Hematopoietic multipotent progenitor cell treated with erythropoietin and hydrocortisone succinate and interleukin-3 and kit ligand, for 15 days (in vitro differentiated cells): ENCODE data around the gene LUZP1.

Experiments
- DNase-seq: peaks from one replicate; pipeline ENCODE4 v3.0.0-alpha.2; 2015; ENCODE audit warnings: low spot score

The LUZP1 gene

DNA sequence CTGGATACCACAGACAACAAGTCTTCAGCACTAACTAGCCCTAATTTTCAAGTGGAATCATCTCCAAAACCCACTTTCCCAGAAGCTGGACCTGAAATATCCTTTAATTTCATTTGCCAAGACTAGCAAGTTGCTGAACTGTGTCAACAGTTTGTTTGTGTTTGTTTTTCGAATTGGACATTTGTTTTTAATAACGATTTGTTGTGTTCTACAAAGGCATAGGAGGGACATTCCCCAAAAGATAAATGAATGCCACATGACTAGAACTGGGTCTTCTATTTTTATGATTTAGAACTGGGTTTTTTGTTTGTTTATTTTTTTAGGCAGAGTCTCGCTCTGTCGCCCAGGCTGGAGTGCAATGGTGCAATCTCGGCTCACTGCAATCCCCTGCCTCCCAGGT lies 17.9 kb downstream of the LUZP1 start:
- DNase-seq: no peak

DNA sequence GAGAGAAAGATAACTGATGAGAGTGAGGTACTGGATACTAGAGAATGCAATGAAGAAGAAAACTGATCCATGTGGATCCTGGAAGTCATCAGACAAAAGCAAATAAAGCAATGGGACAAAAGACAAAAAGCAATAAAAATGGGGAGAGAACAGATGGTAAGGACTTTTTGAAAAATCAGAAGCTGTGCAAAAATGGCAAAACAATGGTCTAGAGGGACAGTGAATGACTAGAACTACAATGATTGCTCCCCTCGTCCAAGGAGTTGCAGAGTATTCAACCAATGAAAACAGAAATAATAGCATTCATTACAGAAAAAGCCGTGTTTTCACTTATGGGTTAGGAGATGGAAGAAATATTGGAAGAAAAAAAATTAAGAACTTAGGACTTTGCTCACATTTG lies 18.5 kb downstream of the LUZP1 start:
- DNase-seq: no peak

DNA sequence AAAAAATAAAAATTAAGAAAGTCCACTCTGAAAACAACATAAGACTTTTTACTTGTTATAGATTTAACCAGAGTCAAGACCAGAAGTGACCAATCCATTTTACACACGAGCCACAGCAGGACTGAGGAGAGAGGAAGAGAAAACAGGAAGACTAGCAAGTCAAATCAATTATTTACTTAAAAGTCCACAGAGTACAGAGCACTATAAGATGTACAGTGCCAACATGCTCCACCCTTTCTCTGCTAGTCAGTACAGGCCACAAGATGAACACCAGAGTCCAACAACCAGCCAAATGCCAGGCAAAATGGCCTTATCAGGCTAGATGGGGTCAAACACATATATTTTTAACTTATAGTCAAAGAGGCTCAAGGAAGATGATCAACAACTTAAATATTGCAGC lies 19.5 kb downstream of the LUZP1 start:
- no peak for DNase-seq

DNA sequence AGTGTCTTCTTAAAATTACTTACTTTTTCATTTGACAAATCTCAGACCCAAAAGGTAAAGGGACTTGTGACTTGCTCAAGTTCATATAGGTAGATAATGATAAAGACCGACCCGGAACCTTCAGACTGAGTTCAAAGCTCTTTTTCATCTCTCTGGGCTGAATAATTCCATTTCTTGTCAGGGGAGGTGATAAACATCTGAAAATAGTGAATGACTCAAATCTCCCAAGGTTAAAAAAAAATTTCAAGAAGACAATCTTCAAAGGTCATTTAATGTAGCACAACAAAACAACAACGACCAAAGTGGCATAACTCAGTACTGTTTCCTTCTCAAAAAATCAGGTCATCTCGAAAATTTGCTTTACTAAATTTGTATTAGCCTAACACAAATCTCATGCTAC lies 20.6 kb downstream of the LUZP1 start:
- no peak for DNase-seq

DNA sequence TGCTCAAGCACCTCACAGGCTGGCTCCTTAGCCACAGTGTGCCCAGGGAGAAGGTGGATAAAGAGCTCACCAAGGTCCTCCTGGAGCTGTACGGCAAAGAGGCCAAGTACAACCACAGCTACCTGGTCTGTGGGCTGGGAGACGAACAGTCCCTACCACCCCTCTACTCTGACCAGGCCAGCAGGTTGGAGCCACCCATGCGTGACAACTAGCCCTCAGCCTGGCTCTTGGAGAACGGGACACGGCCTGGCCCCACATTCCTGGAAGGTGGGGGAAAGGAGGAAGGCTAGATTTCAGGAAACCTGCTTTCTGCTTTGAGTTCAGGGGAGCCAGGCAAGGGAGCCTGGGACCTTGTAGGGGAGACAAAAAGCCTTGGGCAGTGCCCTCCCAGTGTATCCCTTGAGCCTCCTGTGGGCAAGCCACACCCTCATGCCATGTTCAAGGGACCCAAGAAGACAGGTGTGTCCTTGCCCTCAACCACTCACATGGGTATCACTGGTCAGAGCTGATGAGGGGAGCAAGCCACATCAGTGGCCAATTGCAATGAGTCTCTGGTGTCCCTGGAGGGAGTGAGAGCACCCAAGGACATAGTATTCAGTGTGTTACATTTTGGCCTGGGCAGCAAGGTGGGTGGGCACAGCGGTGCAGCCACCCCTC lies 27.6 kb downstream of the LUZP1 start:
- no peak for DNase-seq

DNA sequence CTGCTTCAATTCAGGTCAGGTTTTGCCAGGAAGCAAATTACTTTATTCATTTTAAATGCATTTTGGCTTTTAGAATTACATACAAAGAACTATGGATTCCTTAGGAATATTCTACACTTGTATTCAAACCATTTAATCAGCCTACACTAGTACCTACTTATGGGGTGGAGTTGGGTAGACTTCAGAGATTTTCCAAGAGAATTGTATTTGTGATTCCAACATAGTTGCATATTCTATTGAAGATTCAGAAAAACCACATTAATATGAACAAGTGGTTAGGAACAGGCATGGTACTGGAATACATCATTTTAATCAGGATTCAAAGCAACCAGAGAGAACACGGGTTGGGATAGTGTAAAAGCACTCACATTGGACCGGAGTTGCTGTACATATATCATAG lies 33.4 kb downstream of the LUZP1 start:
- DNase-seq: no peak

DNA sequence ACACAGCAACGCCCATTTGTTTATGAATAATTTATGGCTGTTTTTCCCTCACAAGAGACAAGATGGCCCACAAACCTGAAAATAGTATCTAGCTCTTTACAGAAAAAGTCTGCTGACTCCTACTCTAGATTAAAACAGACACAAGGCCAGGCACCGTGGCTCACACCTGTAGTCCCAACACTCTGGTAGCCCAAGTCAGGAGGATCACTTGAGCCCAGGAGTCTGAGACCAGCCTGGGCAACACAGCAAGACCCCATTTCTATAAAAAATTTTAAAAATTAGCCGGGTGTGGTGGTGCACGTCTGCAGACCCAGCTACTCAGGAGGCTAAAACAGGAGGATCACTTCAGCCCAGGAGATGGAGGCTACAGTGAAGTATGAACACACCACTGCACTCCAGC lies 34.6 kb downstream of the LUZP1 start:
- no peak for DNase-seq

DNA sequence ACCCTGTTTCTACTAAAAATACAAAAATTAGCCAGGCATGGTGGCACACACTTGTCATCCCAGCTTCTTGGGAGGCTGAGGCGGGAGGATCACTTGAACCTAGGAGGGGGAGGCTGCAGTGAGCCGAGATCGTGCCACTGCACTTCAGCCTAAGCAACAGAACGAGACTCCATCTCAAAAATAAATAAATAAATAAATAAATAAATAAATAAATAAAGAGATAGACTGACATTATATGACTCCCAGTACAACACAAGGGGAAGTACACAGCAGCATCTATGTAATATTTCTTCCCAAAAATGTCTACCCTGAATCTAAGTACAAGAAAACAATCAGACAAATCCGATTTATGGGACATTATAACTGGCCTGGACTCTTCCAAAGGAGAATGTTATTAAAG lies 35.1 kb downstream of the LUZP1 start:
- DNase-seq: no peak

DNA sequence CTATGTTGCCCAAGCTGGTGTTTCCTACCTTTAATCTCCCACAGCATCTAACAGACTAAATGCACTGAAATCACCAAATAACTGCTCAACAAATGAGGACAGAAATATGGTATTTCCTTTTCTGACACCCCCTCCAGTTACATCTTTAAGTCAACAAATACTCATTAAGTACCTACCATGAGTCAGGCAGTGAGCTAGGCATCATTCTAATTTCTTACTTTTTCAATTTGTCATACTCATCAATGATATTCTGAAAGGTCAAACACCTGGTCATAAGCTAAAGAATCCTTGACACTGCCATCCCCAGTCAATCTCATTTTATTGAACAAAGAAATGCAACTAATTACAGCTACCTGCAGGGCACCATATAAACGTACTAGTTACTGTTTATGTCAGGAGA lies 36.6 kb downstream of the LUZP1 start:
- no peak for DNase-seq

DNA sequence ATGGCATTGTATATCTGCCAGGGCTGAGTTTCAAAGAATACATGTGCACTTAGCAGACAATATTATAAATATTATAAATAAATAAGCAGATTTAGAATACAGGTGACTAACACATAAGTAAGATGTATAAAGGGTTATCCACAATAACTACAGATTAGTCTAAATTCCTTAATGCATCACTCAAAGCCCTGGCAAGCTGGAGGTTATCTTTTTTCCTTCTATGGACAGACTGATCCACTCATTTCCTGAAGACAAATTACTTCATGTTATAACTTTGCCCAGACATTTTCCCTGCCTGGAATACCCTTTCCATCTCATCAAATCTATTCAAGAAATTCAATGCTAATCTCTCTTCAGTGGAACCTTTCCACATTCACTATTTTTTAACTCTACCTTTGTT lies 38.8 kb downstream of the LUZP1 start:
- no peak for DNase-seq

DNA sequence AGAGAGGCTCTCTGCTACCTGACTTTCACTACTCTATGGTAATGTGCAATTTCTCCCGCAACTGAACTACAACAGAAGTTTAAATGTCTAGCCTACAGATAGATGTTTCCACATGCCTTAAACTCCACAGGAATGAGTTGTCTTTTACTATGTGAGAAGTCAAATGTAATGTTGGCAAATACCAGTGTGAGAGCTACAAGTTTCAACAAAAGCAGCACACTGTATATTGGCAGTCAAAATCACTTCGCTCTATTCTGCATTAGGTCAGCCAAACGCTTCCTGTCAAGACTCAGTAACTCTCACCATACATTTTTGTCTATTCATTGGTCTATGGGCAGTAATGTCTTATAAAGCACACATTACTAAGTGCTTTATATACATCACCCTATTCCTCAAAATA lies 41.9 kb downstream of the LUZP1 start:
- no peak for DNase-seq

DNA sequence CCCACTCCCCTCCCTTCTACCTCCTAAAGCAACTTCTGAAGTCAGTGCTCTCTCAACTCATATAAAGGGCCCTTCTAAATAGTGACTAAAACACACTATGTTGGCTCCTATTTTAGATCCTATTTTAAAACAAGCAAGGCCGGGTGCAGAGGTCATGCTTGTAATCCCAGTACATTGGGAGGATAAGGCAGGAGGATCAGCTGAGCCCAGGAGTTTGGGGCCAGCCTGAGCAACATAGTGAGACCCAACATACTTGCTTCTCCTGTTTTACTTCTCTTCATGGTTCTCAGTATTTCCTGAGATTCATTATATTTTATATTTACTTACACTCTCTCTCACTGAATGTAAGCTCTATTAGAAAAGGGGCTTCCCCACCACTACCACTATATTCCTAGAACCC lies 42.5 kb downstream of the LUZP1 start:
- DNase-seq: no peak

DNA sequence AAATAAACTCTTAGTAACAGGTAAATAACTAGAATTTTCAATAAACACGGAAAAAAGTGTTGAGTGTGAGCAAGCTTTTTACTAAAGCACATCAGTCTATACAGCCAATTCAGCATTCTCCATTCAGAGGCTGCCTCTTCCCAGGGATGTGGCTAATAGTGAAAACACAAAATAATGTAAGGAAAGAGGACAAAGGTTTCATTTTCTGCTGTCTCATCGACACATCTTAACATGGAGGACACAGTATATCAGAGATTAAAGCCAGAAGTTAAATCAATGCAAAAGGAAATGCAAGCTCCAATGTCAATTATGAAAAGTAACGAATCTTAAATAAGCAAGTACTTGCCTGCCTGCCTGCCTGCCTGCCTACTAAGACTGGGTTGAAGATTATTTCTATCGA lies 43.2 kb downstream of the LUZP1 start:
- DNase-seq: no peak

DNA sequence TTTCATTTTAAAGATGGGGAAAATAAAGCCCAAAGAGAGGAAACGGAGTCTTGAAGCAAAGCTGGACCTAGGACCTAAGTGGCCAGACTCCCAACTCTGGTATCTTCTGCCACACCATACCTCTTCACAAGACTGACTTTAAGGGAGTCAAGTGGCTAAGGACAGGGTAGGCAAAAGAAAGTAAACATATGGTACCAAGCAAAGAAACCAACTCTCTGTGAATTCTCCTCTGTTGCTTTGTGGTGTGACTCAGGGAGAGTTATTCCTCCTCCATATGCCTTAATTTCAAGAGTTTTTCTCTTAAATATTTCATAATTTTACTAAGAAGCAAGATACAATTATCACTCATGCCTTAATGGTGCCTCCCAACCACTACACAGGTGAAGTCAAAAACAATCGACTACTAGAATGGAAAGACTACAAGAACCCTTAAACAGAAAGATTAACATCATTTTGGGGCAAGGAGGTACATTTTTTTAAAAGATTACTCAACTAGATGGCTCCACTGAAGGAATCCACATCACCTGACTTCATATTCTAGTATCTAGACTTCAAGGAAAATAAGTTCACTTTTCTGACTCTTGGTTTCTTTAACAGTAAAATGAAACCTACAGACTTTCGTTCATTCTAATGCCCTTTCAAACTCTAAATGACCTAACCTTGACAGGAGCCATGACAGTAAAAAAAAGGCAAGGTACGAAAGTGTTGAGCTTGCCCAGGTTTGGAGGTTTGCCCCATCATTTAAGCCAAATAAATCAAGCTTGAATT lies 44.2 kb downstream of the LUZP1 start:
- no peak for DNase-seq

DNA sequence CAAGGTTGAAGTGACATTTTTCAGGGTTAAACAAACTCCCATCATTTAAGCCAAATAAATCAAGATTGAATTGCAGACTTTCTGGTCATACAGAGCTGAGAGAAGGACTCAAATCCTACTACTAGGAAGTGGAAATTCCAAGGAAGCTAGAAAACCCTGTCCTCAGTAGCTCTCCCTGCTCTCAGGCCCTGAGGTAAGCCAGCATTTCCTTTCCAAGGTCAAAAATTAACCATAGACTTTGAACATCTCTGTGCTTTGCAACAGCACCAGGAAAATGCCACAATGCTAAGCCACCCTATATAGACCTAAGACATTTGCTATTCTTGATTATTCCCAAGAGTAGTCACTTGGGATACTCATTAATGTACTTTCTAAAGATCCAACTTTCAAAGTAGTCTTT lies 45.1 kb downstream of the LUZP1 start:
- DNase-seq: no peak

DNA sequence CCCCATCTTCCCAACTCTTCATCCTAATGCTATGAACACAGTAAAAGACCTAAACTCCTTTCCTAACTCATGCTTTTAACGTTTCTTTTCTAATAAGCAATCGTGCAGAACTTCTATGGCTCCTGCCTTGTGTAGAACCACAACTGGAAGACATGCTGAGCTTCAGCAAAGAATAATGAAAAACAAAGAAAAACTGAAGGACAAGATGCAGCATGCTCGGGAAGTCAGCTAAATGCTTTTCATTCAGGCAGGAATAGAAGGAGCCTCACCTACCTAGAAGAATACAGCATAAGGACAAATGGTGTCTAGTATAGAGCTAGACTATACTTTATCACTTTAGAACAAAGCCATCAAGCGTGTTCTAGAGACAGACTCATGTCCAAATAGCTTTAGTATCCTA lies 45.9 kb downstream of the LUZP1 start:
- DNase-seq: no peak

DNA sequence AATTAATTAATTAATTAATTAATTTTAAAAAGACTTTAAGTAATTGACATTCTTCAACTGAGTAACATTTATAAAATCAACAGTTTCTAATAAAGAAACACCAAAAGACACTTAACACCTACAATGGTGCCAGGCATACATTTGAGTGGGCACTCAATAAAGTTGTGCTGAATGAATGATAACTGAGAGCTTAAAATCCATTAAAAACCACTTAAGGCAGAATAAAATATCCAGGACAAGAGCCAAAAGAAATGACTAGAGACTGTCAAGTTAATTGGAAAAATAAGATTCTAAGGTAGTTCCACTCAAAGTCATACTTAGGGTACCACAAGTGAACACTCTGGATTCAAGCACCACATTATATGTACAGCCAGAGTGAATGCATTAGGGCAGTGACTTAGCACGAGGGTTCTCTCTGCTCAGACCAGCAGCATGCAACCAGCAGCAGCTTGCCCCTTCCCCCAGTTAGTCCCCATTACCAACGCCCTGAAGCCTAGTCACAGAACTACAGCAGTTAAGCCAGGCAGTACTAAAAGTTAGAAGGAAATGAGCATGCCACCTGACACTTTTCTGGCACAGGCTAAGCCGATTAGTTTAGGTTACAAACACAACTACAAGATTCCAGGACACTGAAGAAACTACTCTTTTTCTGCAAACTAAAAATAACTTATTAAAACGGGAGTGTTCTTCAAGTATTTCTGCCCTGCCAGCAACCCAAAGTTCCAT lies 46.5 kb downstream of the LUZP1 start:
- DNase-seq: no peak

DNA sequence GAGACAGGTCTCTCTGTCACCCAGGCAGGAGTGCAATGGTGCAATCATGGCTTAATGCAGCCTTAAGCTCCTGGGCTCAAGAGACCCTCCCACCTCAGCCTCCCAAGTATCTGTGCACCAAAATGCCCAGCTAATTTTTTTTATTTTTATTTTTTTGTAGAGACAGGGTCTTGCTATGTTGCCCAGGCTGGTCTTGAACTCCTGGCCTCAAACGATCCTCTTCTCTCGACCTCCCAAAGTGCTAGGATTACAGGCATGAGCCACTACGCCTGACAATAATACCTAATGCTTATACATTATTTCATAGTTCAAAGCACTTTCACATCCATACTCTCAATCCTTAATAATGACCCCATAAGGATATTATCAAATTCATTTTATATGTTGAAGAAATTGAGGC lies 48.3 kb downstream of the LUZP1 start:
- no peak for DNase-seq

DNA sequence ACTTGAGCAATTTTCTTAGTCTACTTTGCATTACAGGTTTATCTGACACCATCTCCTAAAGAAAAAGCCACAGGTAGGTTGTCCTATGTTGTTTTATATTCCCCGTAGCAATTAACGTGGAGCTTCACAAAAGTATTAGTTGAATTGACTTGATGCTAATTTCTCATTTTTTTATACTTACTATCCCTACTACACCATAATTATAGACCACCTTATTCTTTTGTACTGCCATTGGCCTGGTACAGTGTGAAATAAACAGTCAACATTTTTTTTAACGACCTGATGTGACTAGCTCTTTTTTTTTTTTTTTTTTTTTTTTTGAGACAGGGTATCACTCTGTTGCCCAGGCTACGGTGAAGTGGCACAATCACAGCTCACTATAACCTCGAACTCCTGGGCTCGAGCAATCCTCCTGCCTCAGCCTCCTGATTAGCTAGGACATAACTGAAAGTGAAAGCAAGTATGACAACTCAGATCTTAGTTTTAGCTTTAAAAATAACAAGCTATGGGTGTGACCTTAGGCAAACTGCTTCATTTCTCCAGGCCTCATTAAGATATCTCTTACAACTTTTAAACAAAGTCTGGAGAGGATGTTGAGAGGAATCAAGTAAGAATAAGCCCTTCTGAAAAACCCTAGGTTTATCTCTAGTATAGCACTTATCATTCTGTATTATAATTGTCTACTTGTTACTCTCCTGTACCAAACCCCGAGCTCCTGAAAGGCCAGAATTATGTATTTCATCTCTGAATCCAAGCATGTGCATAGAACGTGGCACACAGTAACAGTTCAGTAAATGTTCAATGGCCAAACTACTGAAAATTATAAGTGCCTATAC lies 49.5 kb downstream of the LUZP1 start:
- peak; percentile 80 for DNase-seq

DNA sequence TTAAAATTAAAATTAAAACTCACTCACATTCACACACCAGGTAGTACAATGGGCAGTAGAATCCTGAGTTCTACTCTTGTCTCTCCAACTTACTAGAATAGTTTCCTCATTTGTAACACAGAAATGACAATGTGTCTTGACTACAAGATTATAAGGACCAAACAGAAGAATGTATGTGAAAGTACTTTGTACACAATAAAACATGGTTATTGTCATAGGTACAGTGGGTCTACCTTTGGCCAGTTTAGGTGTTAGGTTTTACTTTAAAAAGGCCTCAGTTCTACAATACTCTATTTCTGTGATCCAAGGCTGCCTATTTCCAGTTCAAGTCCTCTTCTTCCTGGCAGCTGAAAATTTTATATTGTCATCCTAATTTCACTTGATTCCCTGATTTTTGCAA lies 50.2 kb downstream of the LUZP1 start:
- no peak for DNase-seq

DNA sequence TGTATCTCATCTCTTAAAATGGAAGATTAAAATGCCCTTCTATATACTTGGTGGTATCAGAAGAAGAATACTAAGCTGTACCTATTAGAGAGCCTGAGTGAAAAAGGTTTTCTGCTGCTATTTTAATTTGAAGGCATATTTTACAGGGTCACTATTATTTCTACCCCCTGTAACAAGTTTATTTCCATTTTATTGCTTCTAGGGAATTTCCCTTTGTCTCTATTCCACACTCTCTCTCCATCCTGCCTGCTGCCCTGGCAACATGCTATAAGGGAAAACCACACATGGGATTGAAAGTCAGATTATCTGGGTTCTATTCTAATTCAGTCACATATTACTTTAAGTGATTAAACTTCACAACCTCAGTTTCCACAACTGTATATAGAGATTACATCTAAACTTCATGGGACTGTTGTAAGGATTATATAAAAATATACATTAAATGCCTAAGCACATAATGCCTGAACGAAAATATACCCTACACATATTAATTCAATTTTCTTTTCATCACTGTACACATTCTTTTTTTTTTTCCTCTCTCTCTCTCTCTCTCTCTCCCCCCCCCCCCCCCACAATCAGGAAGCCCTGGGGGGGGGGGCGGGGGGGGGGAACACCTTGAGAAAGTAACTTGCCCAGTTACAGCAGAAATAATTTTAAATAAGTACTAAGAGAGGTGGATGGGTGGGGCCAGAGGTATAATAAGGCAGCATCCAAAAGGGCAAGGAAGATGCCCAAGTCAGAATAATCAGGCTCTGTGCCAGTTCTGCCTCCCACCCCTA lies 51.5 kb downstream of the LUZP1 start:
- no peak for DNase-seq
